ENCODE data around the gene LY6G6D.

The LY6G6D gene

DNA sequence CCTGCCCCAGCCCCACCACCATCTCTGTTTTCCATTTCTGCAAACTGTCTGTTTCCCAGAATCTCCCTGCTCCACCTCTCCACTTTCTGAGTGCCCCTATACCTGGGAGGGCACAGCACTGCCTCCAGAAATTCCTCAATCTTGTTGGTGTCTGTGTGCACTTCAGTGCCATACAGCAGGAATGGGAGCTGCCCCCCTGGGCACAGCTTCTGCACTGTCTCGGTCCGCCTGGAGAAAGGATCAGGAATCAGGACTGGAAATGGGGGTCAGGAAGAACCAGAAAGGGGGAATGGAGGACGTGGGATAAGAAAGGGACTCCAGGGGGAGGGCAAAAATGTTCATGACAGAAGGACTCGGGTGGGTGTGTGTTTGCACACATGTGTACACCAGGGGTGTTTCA lies 18.6 kb downstream of the LY6G6D start:
- TF ChIP-seq, protein P1, sequence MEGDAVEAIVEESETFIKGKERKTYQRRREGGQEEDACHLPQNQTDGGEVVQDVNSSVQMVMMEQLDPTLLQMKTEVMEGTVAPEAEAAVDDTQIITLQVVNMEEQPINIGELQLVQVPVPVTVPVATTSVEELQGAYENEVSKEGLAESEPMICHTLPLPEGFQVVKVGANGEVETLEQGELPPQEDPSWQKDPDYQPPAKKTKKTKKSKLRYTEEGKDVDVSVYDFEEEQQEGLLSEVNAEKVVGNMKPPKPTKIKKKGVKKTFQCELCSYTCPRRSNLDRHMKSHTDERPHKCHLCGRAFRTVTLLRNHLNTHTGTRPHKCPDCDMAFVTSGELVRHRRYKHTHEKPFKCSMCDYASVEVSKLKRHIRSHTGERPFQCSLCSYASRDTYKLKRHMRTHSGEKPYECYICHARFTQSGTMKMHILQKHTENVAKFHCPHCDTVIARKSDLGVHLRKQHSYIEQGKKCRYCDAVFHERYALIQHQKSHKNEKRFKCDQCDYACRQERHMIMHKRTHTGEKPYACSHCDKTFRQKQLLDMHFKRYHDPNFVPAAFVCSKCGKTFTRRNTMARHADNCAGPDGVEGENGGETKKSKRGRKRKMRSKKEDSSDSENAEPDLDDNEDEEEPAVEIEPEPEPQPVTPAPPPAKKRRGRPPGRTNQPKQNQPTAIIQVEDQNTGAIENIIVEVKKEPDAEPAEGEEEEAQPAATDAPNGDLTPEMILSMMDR (IDR thresholded peaks at IDR 0.05), result no peak
- no peak for TF ChIP-seq ZFX (IDR thresholded peaks at IDR 0.05; ENCODE audit: borderline replicate concordance)
- peak overlapping the region; percentile 99 for H3K27ac ChIP-seq

DNA sequence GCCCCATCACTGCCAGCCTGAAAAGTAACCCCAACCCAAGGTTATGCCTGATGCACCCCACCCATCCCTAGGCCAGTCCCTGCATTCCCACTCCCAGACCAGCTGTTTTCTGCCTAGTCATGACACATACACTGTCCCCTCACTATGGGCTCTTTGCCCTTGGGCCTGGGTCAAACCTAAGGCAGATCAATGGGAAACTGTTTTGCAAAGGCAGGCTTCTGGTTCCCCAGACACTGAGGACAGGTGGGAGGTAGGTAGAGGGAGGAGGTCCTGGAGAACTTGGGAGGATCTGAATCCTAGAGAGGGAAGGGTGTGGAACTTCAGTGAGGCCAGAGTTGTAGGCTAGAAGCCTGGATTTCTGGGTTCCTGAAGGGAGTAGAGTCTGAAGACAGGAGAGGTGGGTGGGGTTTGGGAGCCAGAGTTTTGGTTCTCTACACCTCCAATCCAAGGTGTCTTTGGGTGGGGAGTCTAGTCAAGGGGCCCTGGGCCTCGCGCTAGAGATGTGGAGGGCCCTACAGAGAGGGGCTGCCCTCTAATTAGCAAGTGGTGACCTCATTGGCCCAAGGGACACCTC lies 19.2 kb downstream of the LY6G6D start:
- no peak for TF ChIP-seq ZFX (IDR thresholded peaks at IDR 0.05; ENCODE audit: borderline replicate concordance)
- TF ChIP-seq, protein P1 (IDR thresholded peaks at IDR 0.05), result no peak
- peak overlapping the region; percentile 99 for H3K27ac ChIP-seq

DNA sequence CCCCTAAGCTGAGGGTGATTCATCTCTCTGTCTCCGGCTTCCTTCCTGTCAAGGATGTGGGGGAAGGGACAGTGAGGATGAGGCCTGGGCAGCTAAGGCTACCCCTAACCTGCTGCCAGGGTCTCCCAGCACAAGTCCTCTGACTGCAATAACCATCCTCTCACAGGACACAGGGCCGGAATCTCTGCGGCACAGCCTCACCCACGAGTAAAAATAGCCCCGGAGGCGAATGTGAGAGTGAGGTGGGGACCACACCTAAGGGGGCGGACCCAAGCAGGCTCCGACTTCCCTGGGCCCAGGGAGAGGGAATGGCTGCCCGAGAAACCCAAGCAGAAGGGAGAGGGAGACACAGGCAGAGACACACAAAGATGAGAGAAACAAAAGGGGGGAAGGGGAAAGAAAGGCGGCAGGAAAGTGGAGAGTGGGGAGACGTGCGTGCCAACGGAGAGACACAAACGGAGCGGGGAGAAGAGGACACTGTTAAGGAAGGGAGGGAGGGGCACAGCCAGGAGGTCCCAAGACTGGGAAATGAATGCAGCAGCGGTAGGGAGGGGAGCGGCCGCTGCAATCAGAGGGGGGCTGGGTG lies 19.8 kb downstream of the LY6G6D start:
- TF ChIP-seq, protein P1 (IDR thresholded peaks at IDR 0.05), result no peak
- no peak for TF ChIP-seq ZFX (IDR thresholded peaks at IDR 0.05; ENCODE audit: borderline replicate concordance)
- peak overlapping the region; percentile 99 for H3K27ac ChIP-seq

DNA sequence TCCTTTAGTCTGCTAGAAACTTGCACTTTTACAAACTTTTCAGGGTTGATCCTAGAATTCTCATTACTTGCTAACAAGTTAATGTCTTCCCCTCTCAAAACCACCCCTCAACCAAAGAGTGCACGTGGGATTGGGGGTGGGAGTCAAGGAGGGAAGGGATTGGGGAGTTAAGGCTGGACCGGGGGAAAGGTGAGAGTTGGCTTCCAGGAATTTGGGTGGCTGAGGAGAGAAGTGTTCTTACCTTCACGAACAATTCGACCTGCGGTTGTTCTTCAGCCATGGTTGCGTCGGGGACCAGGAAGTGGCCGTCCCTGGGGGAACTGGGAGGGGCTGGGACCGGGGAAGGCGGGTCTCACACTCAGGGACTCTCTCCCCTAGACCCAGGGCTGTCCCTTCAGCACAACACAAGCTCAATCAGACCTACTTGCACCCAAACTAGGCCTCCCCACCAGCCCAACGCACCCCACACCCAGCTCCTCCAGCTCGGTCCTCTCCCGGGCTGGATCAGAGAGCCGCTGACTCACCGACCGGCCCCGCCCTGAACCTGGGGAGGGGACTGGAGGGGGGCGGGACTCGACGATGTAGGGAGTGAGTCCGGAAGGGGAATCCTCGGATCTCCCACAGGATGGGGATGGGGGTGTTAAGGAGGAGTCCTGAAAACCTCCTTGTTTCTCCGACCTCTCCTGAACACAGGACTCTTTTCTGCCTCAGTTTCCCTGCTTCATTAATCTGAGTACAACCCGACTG lies 21.0 kb downstream of the LY6G6D start, which contains the start of gene CLIC1:
TSS of gene CLIC1 (minus strand) at position 510 of the 747 bp plus-strand sequence. CDS start at position 280, 230 bp downstream.
- TF ChIP-seq, protein P1 (IDR thresholded peaks at IDR 0.05), result no peak
- TF ChIP-seq ZFX (IDR thresholded peaks at IDR 0.05; ENCODE audit: borderline replicate concordance), result no peak
- peak within 1 kb of the TSS; percentile 99 for H3K27ac ChIP-seq

DNA sequence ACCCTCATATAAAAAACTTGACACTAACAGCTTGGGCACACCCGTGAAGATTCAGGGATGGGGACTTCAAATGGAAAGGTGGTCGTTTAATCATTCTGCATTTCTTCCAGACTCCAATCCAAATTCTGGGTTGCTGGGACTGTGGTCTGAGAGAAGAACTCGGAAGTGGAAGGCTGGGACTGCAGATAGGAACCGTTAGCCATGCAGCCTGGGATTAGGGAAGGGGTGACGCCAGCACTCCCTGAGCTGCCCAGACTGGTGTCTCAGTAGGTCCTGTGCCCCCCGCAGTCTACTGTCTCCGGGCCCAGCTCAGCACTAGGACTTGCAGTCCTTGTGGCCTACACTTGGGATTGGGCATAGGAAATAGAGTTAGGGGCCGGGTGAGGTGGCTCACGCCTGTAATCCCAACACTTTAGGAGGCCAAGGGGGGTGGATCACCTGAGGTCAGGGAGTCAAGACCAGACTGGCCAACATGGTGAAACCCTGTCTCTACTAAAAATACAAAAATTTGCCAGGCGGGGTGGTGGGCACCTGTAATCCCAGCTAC lies 21.7 kb downstream of the LY6G6D start:
- TF ChIP-seq, protein P1 (IDR thresholded peaks at IDR 0.05), result no peak
- TF ChIP-seq ZFX (IDR thresholded peaks at IDR 0.05; ENCODE audit: borderline replicate concordance), result no peak
- peak overlapping the region; percentile 99 for H3K27ac ChIP-seq

DNA sequence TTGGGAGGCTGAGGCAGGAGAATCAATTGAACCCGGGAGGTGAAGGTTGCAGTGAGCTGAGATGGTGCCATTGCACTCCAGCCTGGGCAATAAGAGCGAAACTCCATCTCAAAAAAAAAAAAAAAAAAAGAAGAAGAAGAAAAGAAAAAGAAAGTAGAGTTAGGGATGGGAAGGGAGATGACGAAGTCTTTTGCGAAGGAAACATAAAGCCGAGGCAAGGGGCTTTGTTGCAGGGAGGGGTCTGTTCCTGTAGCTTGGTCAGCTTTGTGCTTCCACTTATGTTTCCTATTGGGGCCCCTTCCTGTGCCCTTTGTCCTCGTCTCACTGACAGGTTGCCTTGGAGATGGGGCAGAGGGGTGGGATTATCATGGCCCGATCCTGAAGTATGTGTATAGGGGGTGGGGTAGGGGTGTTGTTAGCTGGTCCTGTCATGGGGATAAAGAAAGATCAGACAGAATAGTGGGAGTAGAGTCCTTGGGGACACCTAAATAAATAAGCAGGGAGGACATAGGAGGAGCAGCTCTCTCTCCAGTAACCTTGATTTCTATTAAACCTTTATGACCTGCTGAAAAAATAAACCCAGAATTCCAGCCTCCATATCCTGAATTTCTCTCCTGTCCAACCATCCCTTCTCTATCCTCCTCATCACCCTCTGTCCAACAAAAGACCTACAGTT lies 22.3 kb downstream of the LY6G6D start:
- H3K27ac ChIP-seq, result peak overlapping the region; percentile 99
- TF ChIP-seq ZFX (IDR thresholded peaks at IDR 0.05; ENCODE audit: borderline replicate concordance), result no peak
- TF ChIP-seq, protein P1 (IDR thresholded peaks at IDR 0.05), result no peak

Data from 22Rv1 (cell line).